Epithelial cell of prostate (primary cell): ENCODE results near the gene PHKA2.
A peak's percentile ranks its signal among the peaks of the same experiment; 100 is the strongest.
"Not testable (repeated sequence)": the region's sequence is repeated elsewhere in the genome, so short reads cannot be mapped to it uniquely, and the experiment has no call there.

Source experiments
- DNase-seq: peaks from one replicate; pipeline ENCODE4 v3.0.0-alpha.2; 2011; ENCODE audit warnings: low read depth, low spot score
- H3K27ac ChIP-seq: fragments of 450-650 bp; 2 replicates; pipeline ENCODE4 v1.5.1; 2017; ENCODE audit warnings: mild to moderate bottlenecking

Gene PHKA2

GRCh38 chrX:18873189-18873791, 110.6 kb downstream of the PHKA2 start:
- DNase-seq = peak; percentile 31
- H3K27ac ChIP-seq = no peak overlapping the region

- no peak overlapping the region for H3K27ac ChIP-seq
- DNase-seq = no peak
These were observed 111.3 kb downstream of the PHKA2 start for GRCh38 chrX:18872621-18873020.

- DNase-seq = no peak
- H3K27ac ChIP-seq = no peak overlapping the region
These were observed 111.9 kb downstream of the PHKA2 start for GRCh38 chrX:18871970-18872369.

GRCh38 chrX:18871161-18871890, 112.6 kb downstream of the PHKA2 start:
- DNase-seq = no peak
- H3K27ac ChIP-seq = no peak overlapping the region

GRCh38 chrX:18864390-18864920, 119.5 kb downstream of the PHKA2 start:
- H3K27ac ChIP-seq = no peak overlapping the region
- DNase-seq = no peak

GRCh38 chrX:18861511-18861910, 122.4 kb downstream of the PHKA2 start:
- no peak overlapping the region for H3K27ac ChIP-seq
- no peak for DNase-seq

GRCh38 chrX:18856645-18856997, 127.3 kb downstream of the PHKA2 start:
- no peak for DNase-seq
- H3K27ac ChIP-seq = no peak overlapping the region

GRCh38 chrX:18855919-18856644, 127.8 kb downstream of the PHKA2 start:
- no peak overlapping the region for H3K27ac ChIP-seq
- no peak for DNase-seq

GRCh38 chrX:18847901-18848300, 136.0 kb downstream of the PHKA2 start:
- DNase-seq, H3K27ac ChIP-seq: not testable (repeated sequence)
